ENCODE measurements around the gene NUDT14.

DNA sequence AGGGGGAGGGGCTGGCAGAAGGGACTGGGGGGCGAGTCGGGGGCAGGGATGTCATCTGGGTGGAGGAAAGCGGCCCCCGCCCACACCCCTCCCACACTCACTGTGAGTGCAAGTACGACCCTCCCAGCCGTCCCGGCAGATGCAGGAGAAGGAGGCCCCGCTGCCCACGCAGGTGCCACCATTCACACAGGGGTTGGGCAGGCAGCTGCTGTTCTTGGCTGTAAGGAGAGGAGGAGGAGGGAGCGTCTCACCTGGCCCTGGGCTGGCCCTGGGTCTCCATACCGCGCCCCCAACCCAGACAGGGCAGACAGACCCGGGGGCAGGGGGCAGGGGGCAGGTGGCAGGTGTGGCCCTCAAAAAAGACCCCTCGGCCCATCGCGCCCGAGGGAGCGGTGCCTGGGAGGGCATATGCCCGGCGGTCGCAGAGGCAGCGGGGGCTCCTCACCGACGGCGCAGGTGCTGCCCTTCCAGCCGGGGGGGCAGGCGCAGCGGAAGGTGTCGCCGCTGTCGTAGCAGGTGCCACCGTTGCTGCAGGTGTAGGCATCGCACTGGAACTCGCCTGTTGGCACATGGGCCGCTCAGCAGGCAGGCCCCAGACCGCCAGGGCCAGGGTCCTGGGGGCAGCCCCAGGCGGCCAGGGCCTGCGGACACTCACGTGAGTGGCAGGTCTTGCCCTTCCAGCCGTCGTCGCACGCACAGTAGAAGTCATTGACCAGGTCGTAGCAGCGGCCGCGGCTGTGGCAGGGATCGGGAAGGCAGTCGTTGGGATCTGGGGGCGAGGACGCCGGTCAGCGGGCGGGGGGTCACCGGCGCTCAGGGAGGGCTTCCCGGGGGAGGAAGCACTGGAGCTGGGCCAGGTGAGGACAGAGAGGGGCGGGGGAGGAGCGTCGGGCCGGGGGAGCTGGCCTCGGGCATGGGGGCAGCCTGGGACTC lies 33.2 kb downstream of the NUDT14 start:
- TF ChIP-seq, protein P1, sequence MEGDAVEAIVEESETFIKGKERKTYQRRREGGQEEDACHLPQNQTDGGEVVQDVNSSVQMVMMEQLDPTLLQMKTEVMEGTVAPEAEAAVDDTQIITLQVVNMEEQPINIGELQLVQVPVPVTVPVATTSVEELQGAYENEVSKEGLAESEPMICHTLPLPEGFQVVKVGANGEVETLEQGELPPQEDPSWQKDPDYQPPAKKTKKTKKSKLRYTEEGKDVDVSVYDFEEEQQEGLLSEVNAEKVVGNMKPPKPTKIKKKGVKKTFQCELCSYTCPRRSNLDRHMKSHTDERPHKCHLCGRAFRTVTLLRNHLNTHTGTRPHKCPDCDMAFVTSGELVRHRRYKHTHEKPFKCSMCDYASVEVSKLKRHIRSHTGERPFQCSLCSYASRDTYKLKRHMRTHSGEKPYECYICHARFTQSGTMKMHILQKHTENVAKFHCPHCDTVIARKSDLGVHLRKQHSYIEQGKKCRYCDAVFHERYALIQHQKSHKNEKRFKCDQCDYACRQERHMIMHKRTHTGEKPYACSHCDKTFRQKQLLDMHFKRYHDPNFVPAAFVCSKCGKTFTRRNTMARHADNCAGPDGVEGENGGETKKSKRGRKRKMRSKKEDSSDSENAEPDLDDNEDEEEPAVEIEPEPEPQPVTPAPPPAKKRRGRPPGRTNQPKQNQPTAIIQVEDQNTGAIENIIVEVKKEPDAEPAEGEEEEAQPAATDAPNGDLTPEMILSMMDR (IDR thresholded peaks at IDR 0.05), result no peak
- no peak for TF ChIP-seq EZH2 (IDR thresholded peaks at IDR 0.05)
